Activated naive CD8-positive, alpha-beta T cell treated with anti-CD3 and anti-CD28 coated beads for 36 hours (primary cell): ENCODE measurements around the gene FOXN1. TPM values are rescaled to one million over a fixed set of nuclear protein-coding genes. Genes with fewer than 3 reads are reported as not detected.

ENCODE experiments used
- DNase-seq: peaks from one replicate; pipeline ENCODE4 v3.0.0; 2021
- H3K27ac Mint-ChIP-seq: one replicate; pipeline ENCODE4 v1.8.0; 2022; ENCODE audit warnings: mild to moderate bottlenecking, moderate library complexity, mixed read lengths
- H3K27me3 Mint-ChIP-seq: one replicate; pipeline ENCODE4 v1.8.0; 2022; ENCODE audit warnings: mild to moderate bottlenecking, mixed read lengths
- H3K36me3 Mint-ChIP-seq: one replicate; pipeline ENCODE4 v1.8.0; 2021; ENCODE audit warnings: mild to moderate bottlenecking, mixed read lengths
- H3K4me1 Mint-ChIP-seq: one replicate; pipeline ENCODE4 v1.8.0; 2021; ENCODE audit warnings: mixed read lengths
- H3K4me3 Mint-ChIP-seq: one replicate; pipeline ENCODE4 v1.8.0; 2022; ENCODE audit warnings: mild to moderate bottlenecking, moderate library complexity, mixed read lengths
- H3K9me3 Mint-ChIP-seq: one replicate; pipeline ENCODE4 v1.8.0; 2022; ENCODE audit warnings: mixed read lengths
- total RNA-seq, 2 experiments: library from RNA; stranded (reverse); gene quantifications; one replicate each; pipeline ENCODE4 v1.2.3, GENCODE V29; 2021

The FOXN1 gene
- total RNA-seq, 2 experiments from 2014 or later = not detected

- Mint-ChIP-seq H3K4me1 (peaks cover 2% of the 10 kb centered on the region), H3K27ac (no peak overlapping the region), H3K27me3 (no peaks in the 10 kb centered on the region), H3K36me3 (no peaks in the 10 kb centered on the region), H3K4me3 (no peak overlapping the region), H3K9me3 (no peaks in the 10 kb centered on the region)
- no peak for DNase-seq
These were observed 17.0 kb downstream of the FOXN1 start for GRCh38 chr17:28523186-28523585.

DNA sequence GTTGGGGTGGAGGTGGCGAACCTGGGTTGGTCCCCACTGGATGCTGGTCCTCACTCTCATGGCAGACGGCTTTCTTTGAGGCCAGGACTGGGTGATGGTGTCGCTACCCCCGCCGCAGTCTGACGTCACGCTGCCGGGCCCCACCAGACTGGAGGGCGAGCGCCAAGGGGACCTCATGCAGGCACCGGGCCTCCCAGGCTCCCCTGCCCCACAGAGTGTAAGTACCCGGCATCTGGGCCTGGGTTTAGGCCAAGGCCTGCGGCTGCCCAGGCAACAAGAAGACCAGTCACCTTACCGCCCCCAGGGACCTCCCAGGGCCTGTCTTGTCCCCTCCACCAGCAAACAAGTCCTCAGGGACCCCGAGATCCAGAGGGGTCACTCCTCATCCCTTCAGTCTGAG lies 17.7 kb downstream of the FOXN1 start:
- no peaks in the 10 kb centered on the region for H3K27me3 Mint-ChIP-seq

GRCh38 chr17:28524476-28525424 lies 18.6 kb downstream of the FOXN1 start:
- no peak overlapping the region for H3K4me3 Mint-ChIP-seq
- H3K27me3 Mint-ChIP-seq = no peaks in the 10 kb centered on the region
- H3K27ac Mint-ChIP-seq = no peak overlapping the region
- no peak for DNase-seq
- H3K4me1 Mint-ChIP-seq = peaks cover 2% of the 10 kb centered on the region
- H3K9me3 Mint-ChIP-seq = no peaks in the 10 kb centered on the region
- H3K36me3 Mint-ChIP-seq = no peaks in the 10 kb centered on the region

More for the DNA sequence above, 17.7 kb downstream of the FOXN1 start:
- Mint-ChIP-seq H3K27ac (no peak overlapping the region), H3K4me1 (peaks cover 2% of the 10 kb centered on the region), H3K9me3 (no peaks in the 10 kb centered on the region), H3K36me3 (no peaks in the 10 kb centered on the region), H3K4me3 (no peak overlapping the region)
- no peak for DNase-seq

DNA sequence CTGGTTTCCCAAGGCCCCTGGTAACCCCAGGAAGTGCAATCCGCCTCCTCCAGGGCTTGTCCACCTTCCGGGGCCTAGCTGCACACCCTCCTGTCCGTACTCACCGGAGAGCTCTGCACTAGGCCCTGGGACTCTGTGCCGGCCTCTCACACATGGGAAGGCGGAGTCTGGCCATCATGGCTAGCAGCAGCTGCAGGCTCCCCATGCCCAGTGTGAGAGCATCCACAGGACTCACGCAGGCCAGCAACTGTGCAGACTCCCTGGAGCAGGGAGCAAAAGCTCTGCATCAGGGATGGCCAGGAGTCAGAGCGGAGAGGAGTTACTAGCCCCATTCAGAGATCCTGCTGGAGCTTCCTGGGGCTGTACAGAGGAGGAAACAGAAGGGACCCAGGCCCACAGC lies 20.2 kb downstream of the FOXN1 start:
- no peaks in the 10 kb centered on the region for H3K36me3 Mint-ChIP-seq
- no peak for DNase-seq
- no peaks in the 10 kb centered on the region for H3K27me3 Mint-ChIP-seq
- no peak overlapping the region for H3K4me3 Mint-ChIP-seq
- H3K4me1 Mint-ChIP-seq = no peaks in the 10 kb centered on the region
- no peaks in the 10 kb centered on the region for H3K9me3 Mint-ChIP-seq
- no peak overlapping the region for H3K27ac Mint-ChIP-seq

GRCh38 chr17:28527181-28527681 lies 21.1 kb downstream of the FOXN1 start:
- Mint-ChIP-seq H3K9me3 (no peaks in the 10 kb centered on the region), H3K27ac (no peak overlapping the region), H3K4me3 (no peak overlapping the region), H3K36me3 (no peaks in the 10 kb centered on the region), H3K27me3 (no peaks in the 10 kb centered on the region), H3K4me1 (no peaks in the 10 kb centered on the region)
- DNase-seq = no peak

DNA sequence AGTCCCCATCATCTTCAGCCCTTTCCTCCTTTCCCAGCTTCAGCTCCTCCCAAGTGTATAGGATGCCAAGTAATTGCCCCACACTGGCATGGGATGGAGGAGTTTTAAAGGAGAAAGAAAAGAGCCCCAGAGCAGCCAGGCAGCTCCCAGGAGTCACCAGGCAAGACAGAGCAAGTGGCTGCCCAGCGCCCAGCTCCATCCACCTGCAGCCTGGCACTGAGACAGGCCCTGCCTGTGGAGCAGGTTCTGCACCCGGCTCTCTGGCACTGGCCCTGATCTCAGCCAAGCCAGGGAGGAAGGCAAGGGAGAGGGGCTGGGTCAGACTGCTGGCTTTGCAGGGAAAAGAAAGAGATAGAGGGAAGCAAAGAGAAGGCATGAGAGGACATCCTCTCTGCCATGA lies 21.7 kb downstream of the FOXN1 start:
- no peaks in the 10 kb centered on the region for H3K27me3 Mint-ChIP-seq
- H3K9me3 Mint-ChIP-seq = no peaks in the 10 kb centered on the region
- no peak overlapping the region for H3K27ac Mint-ChIP-seq
- H3K4me3 Mint-ChIP-seq = no peak overlapping the region
- DNase-seq = no peak
- H3K4me1 Mint-ChIP-seq = no peaks in the 10 kb centered on the region
- no peaks in the 10 kb centered on the region for H3K36me3 Mint-ChIP-seq

GRCh38 chr17:28528327-28529012 lies 22.3 kb downstream of the FOXN1 start:
- no peak overlapping the region for H3K4me3 Mint-ChIP-seq
- no peaks in the 10 kb centered on the region for H3K36me3 Mint-ChIP-seq
- H3K27ac Mint-ChIP-seq = no peak overlapping the region
- H3K27me3 Mint-ChIP-seq = no peaks in the 10 kb centered on the region
- H3K9me3 Mint-ChIP-seq = no peaks in the 10 kb centered on the region
- DNase-seq = no peak
- no peaks in the 10 kb centered on the region for H3K4me1 Mint-ChIP-seq

DNA sequence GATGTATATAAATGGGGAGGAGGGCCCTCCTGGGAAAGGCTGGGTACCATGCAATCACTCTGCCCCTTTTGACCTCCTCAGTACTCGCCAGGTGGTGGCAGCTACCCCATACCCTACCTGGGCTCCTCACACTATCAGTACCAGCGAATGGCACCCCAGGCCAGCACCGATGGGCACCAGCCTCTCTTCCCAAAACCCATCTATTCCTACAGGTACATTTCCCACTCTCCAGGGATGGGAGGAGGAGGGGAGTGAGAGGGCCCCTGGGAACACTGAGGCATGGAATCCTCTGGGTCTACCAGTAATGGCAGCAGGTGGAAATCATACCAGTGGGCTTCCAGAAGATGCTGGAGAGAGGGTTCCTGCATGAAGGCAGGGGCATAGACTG lies 22.9 kb downstream of the FOXN1 start:
- no peaks in the 10 kb centered on the region for H3K9me3 Mint-ChIP-seq
- H3K27ac Mint-ChIP-seq = no peak overlapping the region

GRCh38 chr17:28530250-28530649 lies 24.1 kb downstream of the FOXN1 start:
- Mint-ChIP-seq H3K9me3 (no peaks in the 10 kb centered on the region), H3K27me3 (no peaks in the 10 kb centered on the region), H3K27ac (no peak overlapping the region), H3K36me3 (no peaks in the 10 kb centered on the region), H3K4me1 (no peaks in the 10 kb centered on the region), H3K4me3 (no peak overlapping the region)
- no peak for DNase-seq

More for the DNA sequence above, 22.9 kb downstream of the FOXN1 start:
- no peak for DNase-seq
- Mint-ChIP-seq H3K4me3 (no peak overlapping the region), H3K4me1 (no peaks in the 10 kb centered on the region), H3K36me3 (no peaks in the 10 kb centered on the region), H3K27me3 (no peaks in the 10 kb centered on the region)

DNA sequence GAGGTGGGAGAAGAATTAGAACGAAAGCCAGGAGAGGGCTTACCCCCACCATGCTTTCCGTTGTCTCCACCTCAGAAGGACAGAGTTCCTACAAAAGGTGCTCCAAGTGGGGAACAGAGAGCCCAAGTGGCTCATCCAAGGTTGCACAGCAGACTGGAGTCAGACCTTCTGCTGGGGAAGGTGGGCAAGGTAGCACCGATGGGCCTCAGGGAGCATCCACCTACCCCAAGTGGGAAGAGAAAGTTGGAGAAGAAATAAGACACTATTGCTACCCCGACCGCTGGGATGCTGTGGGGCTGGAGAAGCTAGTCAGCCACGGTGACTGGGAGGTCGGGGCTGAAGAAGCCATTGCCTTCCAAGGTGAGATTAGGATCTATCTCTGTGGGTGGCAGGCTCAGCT lies 24.8 kb downstream of the FOXN1 start:
- Mint-ChIP-seq H3K27ac (no peak overlapping the region), H3K9me3 (no peaks in the 10 kb centered on the region), H3K36me3 (no peaks in the 10 kb centered on the region), H3K27me3 (no peaks in the 10 kb centered on the region), H3K4me1 (no peaks in the 10 kb centered on the region), H3K4me3 (no peak overlapping the region)
- DNase-seq = no peak

GRCh38 chr17:28532050-28532960 lies 26.2 kb downstream of the FOXN1 start:
- no peaks in the 10 kb centered on the region for H3K4me1 Mint-ChIP-seq
- no peaks in the 10 kb centered on the region for H3K27me3 Mint-ChIP-seq
- no peaks in the 10 kb centered on the region for H3K9me3 Mint-ChIP-seq
- H3K4me3 Mint-ChIP-seq = no peak overlapping the region
- H3K27ac Mint-ChIP-seq = no peak overlapping the region
- DNase-seq = no peak
- H3K36me3 Mint-ChIP-seq = no peaks in the 10 kb centered on the region

DNA sequence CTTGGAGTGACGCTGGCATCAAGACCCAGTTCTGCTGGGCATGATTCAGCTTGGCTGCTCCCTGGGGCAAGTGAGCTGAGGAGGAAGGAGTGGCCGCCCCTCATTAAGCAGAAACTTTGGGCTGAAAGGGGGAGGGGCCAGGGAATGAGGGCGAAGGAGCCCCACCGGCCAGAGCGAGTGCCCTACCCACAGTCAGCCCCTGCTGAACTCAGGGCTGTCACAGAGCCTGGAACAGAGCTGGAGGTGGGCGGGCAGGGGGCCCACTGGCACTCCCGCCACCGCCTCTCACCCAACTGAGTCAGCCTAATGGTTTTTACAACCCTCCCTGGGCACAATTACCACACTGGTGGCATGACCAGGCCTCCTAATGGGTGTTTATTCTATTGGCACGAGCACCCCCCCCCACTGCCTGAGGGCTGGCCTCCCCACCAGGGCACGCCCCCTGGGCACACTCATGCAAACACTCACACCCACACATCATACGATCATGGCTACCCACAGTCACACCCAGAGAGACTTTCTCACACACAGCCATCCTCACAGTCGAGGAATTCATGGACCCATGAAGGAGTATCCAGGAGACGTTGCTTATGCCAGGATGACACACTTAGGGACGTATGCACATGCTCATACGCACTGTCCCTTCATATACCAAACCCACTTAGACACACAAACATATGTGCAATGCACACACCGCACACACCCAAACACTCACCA lies 27.1 kb downstream of the FOXN1 start:
- DNase-seq = no peak
- H3K4me1 Mint-ChIP-seq = no peaks in the 10 kb centered on the region
- no peaks in the 10 kb centered on the region for H3K27me3 Mint-ChIP-seq

GRCh38 chr17:28534740-28535375 lies 28.7 kb downstream of the FOXN1 start:
- no peaks in the 10 kb centered on the region for H3K9me3 Mint-ChIP-seq
- no peak for DNase-seq
- H3K4me3 Mint-ChIP-seq = no peak overlapping the region
- no peaks in the 10 kb centered on the region for H3K36me3 Mint-ChIP-seq
- no peak overlapping the region for H3K27ac Mint-ChIP-seq
- H3K4me1 Mint-ChIP-seq = no peaks in the 10 kb centered on the region
- no peaks in the 10 kb centered on the region for H3K27me3 Mint-ChIP-seq

More for the DNA sequence above, 27.1 kb downstream of the FOXN1 start:
- Mint-ChIP-seq H3K27ac (no peak overlapping the region), H3K9me3 (no peaks in the 10 kb centered on the region), H3K36me3 (no peaks in the 10 kb centered on the region), H3K4me3 (no peak overlapping the region)
